SK-N-SH (cell line): ENCODE measurements around the gene PTCH2. TPM values are rescaled to one million over a fixed set of nuclear protein-coding genes. Genes with fewer than 3 reads are reported as not detected.

Experiments used
- CTCF ChIA-PET: fragments of 300-600, 350-600 bp; formaldehyde crosslinking; extraction: SDS; loops from one replicate; lab custom pipeline; 2021; lab: Yijun Ruan, JAX
- POLR2A ChIA-PET: fragments of 350-600 bp; sonication (Branson Sonifier 250); formaldehyde crosslinking; extraction: SDS; loops from one replicate; lab custom pipeline; 2020; ENCODE audit warnings: antibody characterized with exemption, inconsistent platforms; lab: Yijun Ruan, JAX
- DNase-seq: peaks from one replicate; pipeline ENCODE4 v3.0.0; 2012
- H2AFZ ChIP-seq: fragments of 200-600 bp; sonication (generic); 2 replicates; pipeline ENCODE4 v1.8.1; 2016; ENCODE audit warnings: antibody characterized with exemption, mild to moderate bottlenecking, low read depth
- H3F3A ChIP-seq: fragments of 200-600 bp; sonication (generic); replicated peaks from 2 replicates; pipeline ENCODE3; 2016; ENCODE audit warnings: antibody characterized with exemption, mild to moderate bottlenecking; ENCODE audit not compliant: insufficient read depth
- H3K27ac ChIP-seq, 2 experiments: fragments of 200-500 bp in 1 of 2; fragments of 200-600 bp in 1 of 2; sonication (Bioruptor generic) in 1 of 2; sonication (generic), shearing (Covaris generic) in 1 of 2; 2 replicates each; pipeline versions ENCODE4 v1.5.1 to v1.6.1; 2014 to 2016; ENCODE audit warnings: low read depth in 2 of 2, inconsistent platforms in 1 of 2, low read length in 1 of 2, mild to moderate bottlenecking in 1 of 2, mixed read lengths in 1 of 2
- H3K27me3 ChIP-seq: fragments of 200-600 bp; sonication (generic), shearing (Covaris generic); 2 replicates; pipeline ENCODE4 v1.6.1; 2016; ENCODE audit warnings: mixed run types; ENCODE audit not compliant: insufficient read depth
- H3K36me3 ChIP-seq, 2 experiments: fragments of 200-500 bp in 1 of 2; fragments of 200-600 bp in 1 of 2; sonication (Bioruptor generic) in 1 of 2; sonication (generic) in 1 of 2; replicated peaks in 1 of 2; 2 replicates each; pipeline versions ENCODE3 to v1.5.1; 2014 to 2016; ENCODE audit warnings: low read length in 1 of 2, mild to moderate bottlenecking in 1 of 2; ENCODE audit not compliant: insufficient read depth in 2 of 2, control insufficient read depth in 1 of 2
- H3K4me1 ChIP-seq, 2 experiments: fragments of 200-500 bp in 1 of 2; fragments of 200-600 bp in 1 of 2; sonication (Bioruptor generic) in 1 of 2; sonication (generic), shearing (Covaris generic) in 1 of 2; 2 replicates each; pipeline versions ENCODE4 v1.5.1 to v1.6.1; 2014 to 2016; ENCODE audit warnings: low read depth in 1 of 2, low read length in 1 of 2, mixed run types in 1 of 2; ENCODE audit not compliant: insufficient read depth in 2 of 2, control insufficient read depth in 1 of 2
- H3K4me2 ChIP-seq: fragments of 200-600 bp; sonication (generic), shearing (Covaris generic); 2 replicates; pipeline ENCODE4 v1.6.1; 2017; ENCODE audit warnings: mixed run types
- H3K4me3 ChIP-seq, 2 experiments: fragments of 200-500 bp in 1 of 2; fragments of 200-600 bp in 1 of 2; sonication (Bioruptor generic) in 1 of 2; sonication (generic), shearing (Covaris generic) in 1 of 2; 2 replicates each; pipeline versions ENCODE4 v1.5.1 to v1.8.1; 2014 to 2016; ENCODE audit warnings: low read depth in 2 of 2, inconsistent platforms in 1 of 2, low read length in 1 of 2, mild to moderate bottlenecking in 1 of 2, mixed read lengths in 1 of 2, moderate library complexity in 1 of 2
- H3K79me2 ChIP-seq: fragments of 200-600 bp; sonication (generic); 2 replicates; pipeline ENCODE4 v1.8.1; 2017; ENCODE audit warnings: mild to moderate bottlenecking; ENCODE audit not compliant: insufficient read depth
- H3K9ac ChIP-seq: fragments of 200-600 bp; sonication (generic); 2 replicates; pipeline ENCODE4 v1.6.1; 2017; ENCODE audit warnings: mixed run types
- H3K9me2 ChIP-seq: fragments of 200-600 bp; sonication (generic); 2 replicates; pipeline ENCODE4 v1.6.1; 2017; ENCODE audit warnings: mixed run types
- H3K9me3 ChIP-seq: fragments of 200-600 bp; sonication (generic); 2 replicates; pipeline ENCODE4 v1.6.1; 2017; ENCODE audit warnings: mixed run types, mild to moderate bottlenecking, moderate library complexity
- H4K20me1 ChIP-seq: fragments of 200-600 bp; sonication (generic); 2 replicates; pipeline ENCODE4 v1.6.1; 2017; ENCODE audit warnings: mild to moderate bottlenecking, mixed run types; ENCODE audit not compliant: insufficient read depth
- ELF1 ChIP-seq: IDR thresholded peaks from 2 replicates; pipeline ENCODE4 v1.4.0; 2012
- EP300 ChIP-seq, 2 experiments: IDR thresholded peaks; 2 replicates each; pipeline versions ENCODE4 v1.4.0 to v1.6.1; 2012; ENCODE audit warnings: borderline replicate concordance in 1 of 2, low read depth in 1 of 2, low read length in 1 of 2
- FOSL2 ChIP-seq: IDR thresholded peaks from 2 replicates; pipeline ENCODE4 v1.4.0; 2012; ENCODE audit warnings: low read depth, mild to moderate bottlenecking, moderate library complexity, borderline replicate concordance
- FOXM1 ChIP-seq: IDR thresholded peaks from 2 replicates; pipeline ENCODE4 v1.4.0; 2012; ENCODE audit warnings: low read depth, mild to moderate bottlenecking
- GATA2 ChIP-seq: sonication (generic); formaldehyde crosslinking; IDR thresholded peaks from 2 replicates; pipeline ENCODE4 v1.5.0; 2020; ENCODE audit warnings: mild to moderate bottlenecking, missing genetic modification reagents
- MEF2A ChIP-seq: IDR thresholded peaks from 2 replicates; pipeline ENCODE4 v1.4.0; 2012; ENCODE audit warnings: low read depth, borderline replicate concordance
- NFIC ChIP-seq: IDR thresholded peaks from 2 replicates; pipeline ENCODE4 v1.4.0; 2012; ENCODE audit warnings: borderline replicate concordance
- RCOR1 ChIP-seq: fragments of 150-350 bp; IDR thresholded peaks from 2 replicates; pipeline ENCODE4 v1.6.1; 2017; ENCODE audit warnings: antibody characterized with exemption, low read length
- RFX5 ChIP-seq: IDR thresholded peaks from 2 replicates; pipeline ENCODE4 v1.6.1; 2012; ENCODE audit warnings: mild to moderate bottlenecking, improper control_type of control experiment, low read length
- RXRA ChIP-seq: IDR thresholded peaks from 2 replicates; pipeline ENCODE4 v1.4.0; 2012; ENCODE audit warnings: low read depth, mild to moderate bottlenecking, borderline replicate concordance
- SMC3 ChIP-seq: IDR thresholded peaks from 2 replicates; pipeline ENCODE4 v1.6.1; 2012; ENCODE audit warnings: low read depth, low read length, improper control_type of control experiment
- TEAD4 ChIP-seq: IDR thresholded peaks from 2 replicates; pipeline ENCODE4 v1.4.0; 2012; ENCODE audit warnings: mild to moderate bottlenecking, borderline replicate concordance; ENCODE audit not compliant: insufficient read depth
- whole genome bisulfite sequencing: methylation state at CpG from one replicate; pipeline ENCODE4 v1.1.6; 2017; ENCODE audit warnings: low lambda C conversion rate; 5-methylcytosine and 5-hydroxymethylcytosine counted together
- polyA plus RNA-seq, 3 experiments: library from polyadenylated mRNA; depleted of rRNA; stranded (reverse); fragments of >200 nt; gene quantifications; 2 replicates each; pipeline ENCODE4 v1.2.3, GENCODE V29; 2012
- TF ChIP-seq, protein P1 (sequence below): IDR thresholded peaks from 2 replicates; pipeline ENCODE4; 2012
- TF ChIP-seq, protein P2 (sequence below): IDR thresholded peaks from 2 replicates; pipeline ENCODE4 v1.4.0; 2012; ENCODE audit warnings: low read depth, borderline replicate concordance
- TF ChIP-seq, protein P3 (sequence below): fragments of 150-350 bp; IDR thresholded peaks from 2 replicates; pipeline ENCODE4 v1.6.1; 2017; ENCODE audit warnings: antibody characterized with exemption, low read length, low read depth, borderline replicate concordance
- TF ChIP-seq, protein P4 (sequence below): IDR thresholded peaks from 2 replicates; pipeline ENCODE4 v1.4.0; 2012; ENCODE audit warnings: low read depth, borderline replicate concordance

The PTCH2 gene
- polyA plus RNA-seq, 1 of the 3 experiments (the other 2 are of a cell fraction): 1.2 TPM

DNA sequence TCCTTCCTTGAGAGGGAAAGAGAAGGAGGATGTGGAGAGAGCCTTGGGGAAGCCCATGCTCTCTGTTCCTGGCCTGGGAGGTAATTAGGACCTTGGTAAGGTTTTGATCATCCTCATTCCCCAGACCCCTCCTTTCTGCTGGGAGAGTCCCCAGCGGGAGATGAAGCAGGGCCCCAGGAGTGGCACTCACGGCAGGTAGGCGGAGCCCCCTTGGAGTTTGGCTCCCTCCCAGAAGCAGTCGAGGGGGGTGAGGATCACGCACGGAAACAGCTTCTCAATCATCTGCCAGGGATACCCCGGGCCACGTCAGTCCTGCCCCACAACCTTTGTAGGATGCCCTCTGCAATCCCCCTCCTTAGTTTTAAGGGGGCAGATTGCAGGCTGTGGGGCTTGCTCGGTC, 11.5 kb downstream of the PTCH2 start:
- no peaks in the 10 kb centered on the region for H3K27me3 ChIP-seq
- peaks cover 0 to 2% of the 10 kb centered on the region in 2 experiments; a peak in 1 of 4 replicates for H3K4me1 ChIP-seq
- no peaks in the 10 kb centered on the region for H3F3A ChIP-seq
- no peaks in the 10 kb centered on the region for H3K36me3 ChIP-seq
- no peak overlapping the region for H3K4me2 ChIP-seq
- ChIA-PET POLR2A (interaction anchor here (0.9 kb wide), 1 partner anchor 118 kb away, joined by 3 read pairs; no protein-coding TSS in a partner anchor), CTCF (interaction anchor here (0.7 to 1.5 kb wide), 6 partner anchors 9 to 472 kb away, joined by 3 to 7 read pairs (median 4); partner anchors contain the start of genes EIF2B3, HECTD3, RNU5D-1 and UROD)
- no peak overlapping the region for H3K27ac ChIP-seq
- TF ChIP-seq, protein P1, sequence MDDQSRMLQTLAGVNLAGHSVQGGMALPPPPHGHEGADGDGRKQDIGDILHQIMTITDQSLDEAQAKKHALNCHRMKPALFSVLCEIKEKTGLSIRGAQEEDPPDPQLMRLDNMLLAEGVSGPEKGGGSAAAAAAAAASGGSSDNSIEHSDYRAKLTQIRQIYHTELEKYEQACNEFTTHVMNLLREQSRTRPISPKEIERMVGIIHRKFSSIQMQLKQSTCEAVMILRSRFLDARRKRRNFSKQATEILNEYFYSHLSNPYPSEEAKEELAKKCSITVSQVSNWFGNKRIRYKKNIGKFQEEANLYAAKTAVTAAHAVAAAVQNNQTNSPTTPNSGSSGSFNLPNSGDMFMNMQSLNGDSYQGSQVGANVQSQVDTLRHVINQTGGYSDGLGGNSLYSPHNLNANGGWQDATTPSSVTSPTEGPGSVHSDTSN: no peak
- no peak for TF ChIP-seq RXRA
- TF ChIP-seq FOSL2: no peak
- no peak for TF ChIP-seq MEF2A
- no peak for TF ChIP-seq TEAD4
- TF ChIP-seq FOXM1: no peak
- TF ChIP-seq RCOR1: no peak
- no peak for TF ChIP-seq NFIC
- TF ChIP-seq, protein P2, sequence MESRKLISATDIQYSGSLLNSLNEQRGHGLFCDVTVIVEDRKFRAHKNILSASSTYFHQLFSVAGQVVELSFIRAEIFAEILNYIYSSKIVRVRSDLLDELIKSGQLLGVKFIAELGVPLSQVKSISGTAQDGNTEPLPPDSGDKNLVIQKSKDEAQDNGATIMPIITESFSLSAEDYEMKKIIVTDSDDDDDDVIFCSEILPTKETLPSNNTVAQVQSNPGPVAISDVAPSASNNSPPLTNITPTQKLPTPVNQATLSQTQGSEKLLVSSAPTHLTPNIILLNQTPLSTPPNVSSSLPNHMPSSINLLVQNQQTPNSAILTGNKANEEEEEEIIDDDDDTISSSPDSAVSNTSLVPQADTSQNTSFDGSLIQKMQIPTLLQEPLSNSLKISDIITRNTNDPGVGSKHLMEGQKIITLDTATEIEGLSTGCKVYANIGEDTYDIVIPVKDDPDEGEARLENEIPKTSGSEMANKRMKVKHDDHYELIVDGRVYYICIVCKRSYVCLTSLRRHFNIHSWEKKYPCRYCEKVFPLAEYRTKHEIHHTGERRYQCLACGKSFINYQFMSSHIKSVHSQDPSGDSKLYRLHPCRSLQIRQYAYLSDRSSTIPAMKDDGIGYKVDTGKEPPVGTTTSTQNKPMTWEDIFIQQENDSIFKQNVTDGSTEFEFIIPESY: no peak
- TF ChIP-seq, protein P3, sequence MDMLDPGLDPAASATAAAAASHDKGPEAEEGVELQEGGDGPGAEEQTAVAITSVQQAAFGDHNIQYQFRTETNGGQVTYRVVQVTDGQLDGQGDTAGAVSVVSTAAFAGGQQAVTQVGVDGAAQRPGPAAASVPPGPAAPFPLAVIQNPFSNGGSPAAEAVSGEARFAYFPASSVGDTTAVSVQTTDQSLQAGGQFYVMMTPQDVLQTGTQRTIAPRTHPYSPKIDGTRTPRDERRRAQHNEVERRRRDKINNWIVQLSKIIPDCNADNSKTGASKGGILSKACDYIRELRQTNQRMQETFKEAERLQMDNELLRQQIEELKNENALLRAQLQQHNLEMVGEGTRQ: no peak
- TF ChIP-seq GATA2 (CRISPR knock-in tag): no peak
- no peak for TF ChIP-seq ELF1
- TF ChIP-seq EP300 (IDR thresholded peaks at IDR 0.05; ENCODE audit: borderline replicate concordance in 1 of 2, low read depth in 1 of 2, low read length in 1 of 2): no peak
- TF ChIP-seq SMC3: no peak
- TF ChIP-seq, protein P4, sequence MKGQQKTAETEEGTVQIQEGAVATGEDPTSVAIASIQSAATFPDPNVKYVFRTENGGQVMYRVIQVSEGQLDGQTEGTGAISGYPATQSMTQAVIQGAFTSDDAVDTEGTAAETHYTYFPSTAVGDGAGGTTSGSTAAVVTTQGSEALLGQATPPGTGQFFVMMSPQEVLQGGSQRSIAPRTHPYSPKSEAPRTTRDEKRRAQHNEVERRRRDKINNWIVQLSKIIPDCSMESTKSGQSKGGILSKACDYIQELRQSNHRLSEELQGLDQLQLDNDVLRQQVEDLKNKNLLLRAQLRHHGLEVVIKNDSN: no peak
- no peak for TF ChIP-seq RFX5
- DNase-seq: peak; percentile 31
- H3K4me3 ChIP-seq: no peak overlapping the region
- no peaks in the 10 kb centered on the region for H3K9me2 ChIP-seq
- H2AFZ ChIP-seq: no peak overlapping the region
- H3K9me3 ChIP-seq: no peaks in the 10 kb centered on the region
- no peak overlapping the region for H3K9ac ChIP-seq
- H3K79me2 ChIP-seq: no peaks in the 10 kb centered on the region
- WGBS: 77% methylated on average over 4 of the region's 9 CpGs
- no peaks in the 10 kb centered on the region for H4K20me1 ChIP-seq
